ENCODE data around the gene PPP1R3D. TPM values are rescaled to one million over a fixed set of nuclear protein-coding genes. Genes with fewer than 3 reads are reported as not detected.

The PPP1R3D gene
- total RNA-seq, 1 experiment from 2014 or later: 3.4 TPM

- H3K4me3 ChIP-seq (ENCODE audit: insufficient read depth, low read depth, low read length): peak overlapping the region; percentile 54
- peaks cover 24% of the 10 kb centered on the region for H3K27me3 ChIP-seq (ENCODE audit: control insufficient read depth, insufficient read depth, low read length)
- DNase-seq: peak; percentile 74
- no peaks in the 10 kb centered on the region; the same call in 1 of the 2 replicates for H3K36me3 ChIP-seq (replicated peaks; ENCODE audit: control insufficient read depth, insufficient read depth, low read length)
Measured at GRCh38 chr20:59939052-59939878, 840 bp downstream of the PPP1R3D start.

GRCh38 chr20:59938696-59939051 is 1.4 kb downstream of the PPP1R3D start:
- Histone ChIP-seq H3K27me3 (ENCODE audit: control insufficient read depth, insufficient read depth, low read length) (peaks cover 30% of the 10 kb centered on the region), H3K4me3 (ENCODE audit: insufficient read depth, low read depth, low read length) (no peak overlapping the region)
- no peak for DNase-seq

GRCh38 chr20:59938221-59938620 is 1.9 kb downstream of the PPP1R3D start:
- no peak for DNase-seq
- Histone ChIP-seq H3K4me3 (ENCODE audit: insufficient read depth, low read depth, low read length) (no peak overlapping the region), H3K27me3 (ENCODE audit: control insufficient read depth, insufficient read depth, low read length) (peaks cover 33% of the 10 kb centered on the region), H3K36me3 (replicated peaks; ENCODE audit: control insufficient read depth, insufficient read depth, low read length) (no peaks in the 10 kb centered on the region)

More at GRCh38 chr20:59938696-59939051, 1.4 kb downstream of the PPP1R3D start:
- H3K36me3 ChIP-seq (replicated peaks; ENCODE audit: control insufficient read depth, insufficient read depth, low read length): no peaks in the 10 kb centered on the region; the same call in 1 of the 2 replicates

GRCh38 chr20:59937150-59937549 is 3.0 kb downstream of the PPP1R3D start:
- Histone ChIP-seq H3K27me3 (ENCODE audit: control insufficient read depth, insufficient read depth, low read length) (peaks cover 36% of the 10 kb centered on the region), H3K36me3 (replicated peaks; ENCODE audit: control insufficient read depth, insufficient read depth, low read length) (no peaks in the 10 kb centered on the region), H3K4me3 (ENCODE audit: insufficient read depth, low read depth, low read length) (no peak overlapping the region)
- no peak for DNase-seq

GRCh38 chr20:59936409-59936808 is 3.7 kb downstream of the PPP1R3D start:
- Histone ChIP-seq H3K27me3 (ENCODE audit: control insufficient read depth, insufficient read depth, low read length) (peaks cover 36% of the 10 kb centered on the region), H3K4me3 (ENCODE audit: insufficient read depth, low read depth, low read length) (no peak overlapping the region), H3K36me3 (replicated peaks; ENCODE audit: control insufficient read depth, insufficient read depth, low read length) (no peaks in the 10 kb centered on the region)
- no peak for DNase-seq

- H3K36me3 ChIP-seq (replicated peaks; ENCODE audit: control insufficient read depth, insufficient read depth, low read length): no peaks in the 10 kb centered on the region
- no peak overlapping the region for H3K4me3 ChIP-seq (ENCODE audit: insufficient read depth, low read depth, low read length)
- no peak for DNase-seq
- peaks cover 36% of the 10 kb centered on the region for H3K27me3 ChIP-seq (ENCODE audit: control insufficient read depth, insufficient read depth, low read length)
Measured at GRCh38 chr20:59935457-59936185, 4.5 kb downstream of the PPP1R3D start.

GRCh38 chr20:59933849-59934585 is 6.1 kb downstream of the PPP1R3D start:
- peak; percentile 93 for DNase-seq
- H3K36me3 ChIP-seq (replicated peaks; ENCODE audit: control insufficient read depth, insufficient read depth, low read length): no peaks in the 10 kb centered on the region
- H3K27me3 ChIP-seq (ENCODE audit: control insufficient read depth, insufficient read depth, low read length): peaks cover 28% of the 10 kb centered on the region
- peak overlapping the region; percentile 47 for H3K4me3 ChIP-seq (ENCODE audit: insufficient read depth, low read depth, low read length)

- H3K27me3 ChIP-seq (ENCODE audit: control insufficient read depth, insufficient read depth, low read length): peaks cover 23% of the 10 kb centered on the region
- H3K4me3 ChIP-seq (ENCODE audit: insufficient read depth, low read depth, low read length): peak within 1 kb of the TSS; percentile 47
- no peaks in the 10 kb centered on the region for H3K36me3 ChIP-seq (replicated peaks; ENCODE audit: control insufficient read depth, insufficient read depth, low read length)
- DNase-seq: peak; percentile 80
Measured at GRCh38 chr20:59933296-59933848, 6.7 kb downstream of the PPP1R3D start, which contains the start of gene SYCP2. Gene SYCP2 (minus strand): TSS chr20:59933637. CDS start chr20:59922413, 11,224 bp downstream.

GRCh38 chr20:59932616-59933295 is 7.3 kb downstream of the PPP1R3D start:
- H3K27me3 ChIP-seq (ENCODE audit: control insufficient read depth, insufficient read depth, low read length): peaks cover 20% of the 10 kb centered on the region
- no peaks in the 10 kb centered on the region for H3K36me3 ChIP-seq (replicated peaks; ENCODE audit: control insufficient read depth, insufficient read depth, low read length)
- DNase-seq: peak; percentile 26
- no peak overlapping the region for H3K4me3 ChIP-seq (ENCODE audit: insufficient read depth, low read depth, low read length)

- no peaks in the 10 kb centered on the region for H3K36me3 ChIP-seq (replicated peaks; ENCODE audit: control insufficient read depth, insufficient read depth, low read length)
- H3K4me3 ChIP-seq (ENCODE audit: insufficient read depth, low read depth, low read length): no peak overlapping the region
- DNase-seq: no peak
- H3K27me3 ChIP-seq (ENCODE audit: control insufficient read depth, insufficient read depth, low read length): peaks cover 20% of the 10 kb centered on the region
Measured at GRCh38 chr20:59931511-59932312, 8.4 kb downstream of the PPP1R3D start.

GRCh38 chr20:59925899-59926298 is 14.2 kb downstream of the PPP1R3D start:
- no peaks in the 10 kb centered on the region for H3K36me3 ChIP-seq (replicated peaks; ENCODE audit: control insufficient read depth, insufficient read depth, low read length)
- no peaks in the 10 kb centered on the region; the same call in 1 of the 2 replicates for H3K27me3 ChIP-seq (ENCODE audit: control insufficient read depth, insufficient read depth, low read length)
- H3K4me3 ChIP-seq (ENCODE audit: insufficient read depth, low read depth, low read length): no peak overlapping the region
- no peak for DNase-seq

- DNase-seq: no peak
- no peak overlapping the region for H3K4me3 ChIP-seq (ENCODE audit: insufficient read depth, low read depth, low read length)
Measured at GRCh38 chr20:59925359-59925758, 14.7 kb downstream of the PPP1R3D start.

GRCh38 chr20:59923514-59923913 is 16.6 kb downstream of the PPP1R3D start:
- no peaks in the 10 kb centered on the region; the same call in 1 of the 2 replicates for H3K27me3 ChIP-seq (ENCODE audit: control insufficient read depth, insufficient read depth, low read length)
- no peaks in the 10 kb centered on the region for H3K36me3 ChIP-seq (replicated peaks; ENCODE audit: control insufficient read depth, insufficient read depth, low read length)
- no peak overlapping the region for H3K4me3 ChIP-seq (ENCODE audit: insufficient read depth, low read depth, low read length)
- no peak for DNase-seq

More at GRCh38 chr20:59925359-59925758, 14.7 kb downstream of the PPP1R3D start:
- Histone ChIP-seq H3K36me3 (replicated peaks; ENCODE audit: control insufficient read depth, insufficient read depth, low read length) (no peaks in the 10 kb centered on the region), H3K27me3 (ENCODE audit: control insufficient read depth, insufficient read depth, low read length) (no peaks in the 10 kb centered on the region; the same call in 1 of the 2 replicates)

Data from H7 (cell line).